Colonic mucosa (tissue), 4 donors: Measurements from ENCODE around the gene N4BP2. TPM values are rescaled to one million over a fixed set of nuclear protein-coding genes. Genes with fewer than 3 reads are reported as not detected.
"Not testable (repeated sequence)": the region's sequence is repeated elsewhere in the genome, so short reads cannot be mapped to it uniquely, and the experiment has no call there.

Experiments used
- DNase-seq: peaks from one replicate; pipeline ENCODE4 v3.0.0-alpha.2; 2020
- H3K27ac ChIP-seq: fragments of 200-600 bp; one replicate; pipeline ENCODE4 v1.8.0; 2021
- H3K27me3 ChIP-seq: fragments of 200-600 bp; one replicate; pipeline ENCODE4 v1.8.0; 2021
- H3K36me3 ChIP-seq: fragments of 200-600 bp; one replicate; pipeline ENCODE4 v1.8.0; 2021
- H3K4me1 ChIP-seq: fragments of 200-600 bp; one replicate; pipeline ENCODE4 v1.8.0; 2021; ENCODE audit warnings: mild to moderate bottlenecking
- H3K4me3 ChIP-seq: fragments of 200-600 bp; one replicate; pipeline ENCODE4 v1.8.0; 2021
- H3K9ac ChIP-seq, 2 donors: one replicate each; pipeline ENCODE4 v1.7.0; 2013; ENCODE audit warnings: control low read depth in 2 of 2, low read depth in 2 of 2, low read length in 2 of 2
- H3K9me3 ChIP-seq: fragments of 200-600 bp; one replicate; pipeline ENCODE4 v1.8.0; 2021
- intact Hi-C: fragments of 100-400 bp; cut with DNase I; formaldehyde crosslinking; loops from one replicate; pipeline ENCODE4 v1.14.1; 2022
- total RNA-seq, 2 donors: library from RNA; stranded (reverse); fragmentation: NEBNext Ultra II Directional in 1 of 2; extraction: Animal tissue kit (Norgen Biotek cat#: 25700) in 1 of 2; gene quantifications; one replicate each; pipeline ENCODE4 v1.2.1, GENCODE V29; 2021
- TF ChIP-seq, protein P1 (sequence below): fragments of 200-600 bp; IDR thresholded peaks from one replicate; pipeline ENCODE4 v1.8.0; 2022; ENCODE audit warnings: antibody characterized with exemption, mild to moderate bottlenecking
- donor health status: healthy.
- donor health status: DM: no; HTN: no; CAD: no.
- donor health status: DM: no; HTN: no; CAD: no.

Gene N4BP2
- total RNA-seq, 2 donors from 2014 or later, result 5.1 to 7.5 TPM

DNA sequence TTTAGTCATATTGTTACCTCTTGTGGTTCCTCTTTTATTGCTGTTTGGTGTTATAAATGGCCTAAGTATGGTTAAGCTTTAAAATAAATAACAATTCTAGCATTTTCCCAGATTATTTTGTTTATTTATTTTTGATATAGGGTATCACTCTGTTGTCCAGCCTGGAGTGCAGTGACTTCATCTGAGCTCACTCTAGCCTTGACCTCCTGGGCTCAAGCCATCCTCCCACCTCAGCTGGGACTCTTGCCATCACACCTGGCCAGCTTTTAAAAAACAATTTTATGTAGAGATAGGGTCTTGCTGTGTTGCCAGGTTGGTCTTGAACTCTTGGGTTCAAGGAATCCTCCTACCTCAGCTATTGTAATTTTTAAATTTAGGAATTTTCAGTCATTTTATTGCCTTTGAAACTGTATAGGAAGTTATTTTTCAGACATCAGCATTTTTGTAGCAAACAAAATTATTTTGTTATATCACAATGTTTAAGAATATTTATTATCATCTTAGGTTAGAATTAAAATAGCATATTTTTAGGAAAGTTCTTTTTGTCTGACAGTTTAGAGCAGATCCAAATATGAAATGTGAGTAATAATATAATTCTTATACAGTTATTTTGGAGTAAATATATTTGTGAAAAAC lies 73.9 kb downstream of the N4BP2 start:
- intact Hi-C loops, result no loop called here
- Histone ChIP-seq H3K9ac (no peak overlapping the region), H3K27ac (no peak overlapping the region), H3K4me1 (no peaks in the 10 kb centered on the region), H3K9me3 (no peaks in the 10 kb centered on the region), H3K4me3 (no peak overlapping the region), H3K36me3 (no peaks in the 10 kb centered on the region), H3K27me3 (no peaks in the 10 kb centered on the region)
- DNase-seq, result no peak
- TF ChIP-seq, protein P1, sequence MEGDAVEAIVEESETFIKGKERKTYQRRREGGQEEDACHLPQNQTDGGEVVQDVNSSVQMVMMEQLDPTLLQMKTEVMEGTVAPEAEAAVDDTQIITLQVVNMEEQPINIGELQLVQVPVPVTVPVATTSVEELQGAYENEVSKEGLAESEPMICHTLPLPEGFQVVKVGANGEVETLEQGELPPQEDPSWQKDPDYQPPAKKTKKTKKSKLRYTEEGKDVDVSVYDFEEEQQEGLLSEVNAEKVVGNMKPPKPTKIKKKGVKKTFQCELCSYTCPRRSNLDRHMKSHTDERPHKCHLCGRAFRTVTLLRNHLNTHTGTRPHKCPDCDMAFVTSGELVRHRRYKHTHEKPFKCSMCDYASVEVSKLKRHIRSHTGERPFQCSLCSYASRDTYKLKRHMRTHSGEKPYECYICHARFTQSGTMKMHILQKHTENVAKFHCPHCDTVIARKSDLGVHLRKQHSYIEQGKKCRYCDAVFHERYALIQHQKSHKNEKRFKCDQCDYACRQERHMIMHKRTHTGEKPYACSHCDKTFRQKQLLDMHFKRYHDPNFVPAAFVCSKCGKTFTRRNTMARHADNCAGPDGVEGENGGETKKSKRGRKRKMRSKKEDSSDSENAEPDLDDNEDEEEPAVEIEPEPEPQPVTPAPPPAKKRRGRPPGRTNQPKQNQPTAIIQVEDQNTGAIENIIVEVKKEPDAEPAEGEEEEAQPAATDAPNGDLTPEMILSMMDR, result no peak

DNA sequence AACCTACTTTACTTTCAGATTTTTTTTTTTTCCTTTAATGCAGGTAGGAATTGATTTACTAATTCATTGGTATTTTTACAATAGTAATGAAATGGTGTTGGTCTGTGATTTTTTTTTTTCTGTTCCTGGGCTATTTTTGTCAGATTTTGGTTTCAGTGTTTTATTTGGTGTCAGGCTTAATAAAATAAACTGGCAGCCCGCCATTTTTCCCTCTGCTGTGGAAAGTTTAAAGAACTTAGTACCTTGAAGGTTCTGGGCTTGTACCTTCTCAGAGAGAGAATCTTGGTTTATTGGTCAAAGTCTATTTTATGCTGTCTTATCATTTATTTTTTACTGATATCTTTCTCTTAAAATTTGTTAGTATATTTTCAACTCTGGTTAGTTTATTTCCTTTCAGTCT lies 76.2 kb downstream of the N4BP2 start:
- Histone ChIP-seq H3K27me3 (no peaks in the 10 kb centered on the region), H3K4me3 (no peak overlapping the region), H3K4me1 (no peaks in the 10 kb centered on the region), H3K36me3 (no peaks in the 10 kb centered on the region), H3K27ac (no peak overlapping the region), H3K9ac (no peak overlapping the region), H3K9me3 (no peaks in the 10 kb centered on the region)
- TF ChIP-seq, protein P1, result no peak
- intact Hi-C loops, result no loop called here
- no peak for DNase-seq

DNA sequence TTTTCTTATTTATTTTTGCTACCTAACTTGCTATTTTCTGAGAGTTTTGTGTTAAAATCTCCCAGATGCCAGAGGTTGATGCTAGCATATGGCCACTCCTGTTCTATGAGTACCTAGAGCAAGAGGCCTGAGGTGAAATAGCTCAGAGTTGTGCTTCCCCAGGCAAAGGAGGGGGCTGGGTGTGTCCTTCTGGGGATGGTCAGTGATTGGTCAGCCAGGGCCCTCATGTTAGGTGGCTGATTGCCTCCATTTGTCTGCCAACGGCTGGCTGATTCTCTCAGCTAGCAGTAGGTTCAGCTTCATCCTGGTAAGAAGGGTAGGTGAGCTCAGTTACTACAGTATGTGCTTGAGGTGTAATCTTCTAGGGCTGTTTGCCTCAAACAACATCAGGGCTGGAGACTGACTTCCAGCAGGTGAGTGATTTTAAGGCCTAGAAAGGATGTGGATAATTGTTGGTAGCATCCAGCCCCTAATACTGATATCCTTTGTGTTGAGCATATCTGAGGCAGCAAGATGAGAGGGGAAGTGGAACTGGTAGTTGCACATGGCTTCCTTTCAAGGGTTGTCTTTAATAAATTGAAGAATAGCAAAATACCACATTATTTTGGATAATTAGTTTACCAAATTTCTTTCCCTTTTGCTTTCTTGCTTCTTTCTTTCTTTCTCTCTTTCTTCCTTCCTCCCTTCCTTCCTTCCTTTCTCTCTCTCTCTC lies 77.7 kb downstream of the N4BP2 start:
- TF ChIP-seq, protein P1, result no peak
- Histone ChIP-seq H3K9me3 (no peaks in the 10 kb centered on the region), H3K9ac (no peak overlapping the region), H3K4me3 (no peak overlapping the region), H3K4me1 (no peaks in the 10 kb centered on the region), H3K27me3 (no peaks in the 10 kb centered on the region), H3K36me3 (no peaks in the 10 kb centered on the region), H3K27ac (no peak overlapping the region)
- no peak for DNase-seq
- intact Hi-C loops, result no loop called here

DNA sequence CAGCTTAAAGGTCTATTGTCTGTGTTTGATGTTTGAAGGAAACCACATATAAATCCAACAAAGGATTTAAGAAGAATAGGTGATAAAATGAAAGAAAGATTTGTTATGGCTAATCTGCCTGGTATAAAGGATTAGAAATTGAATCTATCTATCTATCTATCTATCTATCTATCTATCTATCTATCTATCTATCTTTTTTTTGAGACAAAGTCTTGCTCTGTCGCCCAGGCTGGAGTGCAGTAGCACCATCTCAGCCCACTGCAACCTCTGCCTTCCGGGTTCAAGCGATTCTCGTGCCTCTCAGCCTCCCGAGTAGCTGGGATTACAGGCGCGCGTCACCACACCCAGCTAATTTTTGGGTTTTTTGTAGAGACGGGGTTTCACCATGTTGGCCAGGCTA lies 79.6 kb downstream of the N4BP2 start:
- H3K4me3 ChIP-seq, DNase-seq, H3K4me1 ChIP-seq, intact Hi-C loops, H3K9me3 ChIP-seq, H3K27ac ChIP-seq, H3K36me3 ChIP-seq, H3K9ac ChIP-seq, H3K27me3 ChIP-seq: not testable (repeated sequence)

DNA sequence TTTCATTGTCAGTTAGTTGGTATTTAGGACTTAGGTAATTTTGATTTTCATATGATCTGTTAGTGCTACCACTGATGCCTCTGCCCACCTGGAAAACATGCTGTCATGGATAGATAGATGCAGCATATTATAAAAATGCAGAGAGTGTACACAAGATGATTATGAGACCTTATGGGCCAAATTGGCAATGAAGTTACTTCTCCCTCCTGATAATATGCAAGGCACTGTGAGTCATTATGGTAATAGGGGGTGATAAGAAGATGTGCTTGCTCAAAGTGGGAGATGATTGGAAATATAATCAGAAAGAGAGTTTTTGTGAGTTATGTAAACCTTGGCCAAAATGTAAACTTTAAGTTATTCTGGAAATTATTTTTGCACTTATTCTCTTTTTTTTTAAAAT lies 83.5 kb downstream of the N4BP2 start:
- no peaks in the 10 kb centered on the region for H3K36me3 ChIP-seq
- H3K9ac ChIP-seq, result no peak overlapping the region
- no peak overlapping the region for H3K4me3 ChIP-seq
- DNase-seq, result no peak
- TF ChIP-seq, protein P1, result no peak
- intact Hi-C loops, result no loop called here
- no peaks in the 10 kb centered on the region for H3K4me1 ChIP-seq
- no peaks in the 10 kb centered on the region for H3K9me3 ChIP-seq
- H3K27ac ChIP-seq, result no peak overlapping the region
- H3K27me3 ChIP-seq, result no peaks in the 10 kb centered on the region

DNA sequence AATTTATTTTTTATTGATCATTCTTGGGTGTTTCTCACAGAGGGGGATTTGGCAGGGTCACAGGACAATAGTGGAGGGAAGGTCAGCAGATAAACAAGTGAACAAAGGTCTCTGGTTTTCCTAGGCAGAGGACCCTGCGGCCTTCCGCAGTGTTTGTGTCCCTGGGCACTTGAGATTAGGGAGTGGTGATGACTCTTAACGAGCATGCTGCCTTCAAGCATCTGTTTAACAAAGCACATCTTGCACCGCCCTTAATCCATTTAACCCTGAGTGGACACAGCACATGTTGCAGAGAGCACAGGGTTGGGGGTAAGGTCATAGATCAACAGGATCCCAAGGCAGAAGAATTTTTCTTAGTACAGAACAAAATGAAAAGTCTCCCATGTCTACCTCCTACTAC lies 83.9 kb downstream of the N4BP2 start:
- H3K9me3 ChIP-seq, DNase-seq, H3K27ac ChIP-seq, H3K9ac ChIP-seq, H3K4me3 ChIP-seq, H3K4me1 ChIP-seq, H3K27me3 ChIP-seq, H3K36me3 ChIP-seq, intact Hi-C loops: not testable (repeated sequence)
